Neuronal stem cell (in vitro differentiated cells): ENCODE measurements around the gene SLC16A12.
A peak's percentile ranks its signal among the peaks of the same experiment; 100 is the strongest.

ENCODE experiments used
- DNase-seq: peaks from one replicate; pipeline ENCODE4 v3.0.0-alpha.2; 2013; ENCODE audit warnings: low spot score
- H2AFZ ChIP-seq: one replicate; pipeline ENCODE4 v1.6.1; 2013; ENCODE audit warnings: mild to moderate bottlenecking, low read length, inconsistent platforms
- H2AK5ac ChIP-seq: 2 replicates; pipeline ENCODE4 v1.6.1; 2013; ENCODE audit warnings: low read depth, mild to moderate bottlenecking, inconsistent platforms, low read length, moderate library complexity, mixed read lengths
- H2BK120ac ChIP-seq: 2 replicates; pipeline ENCODE4 v1.6.1; 2013; ENCODE audit warnings: low read depth, mild to moderate bottlenecking, inconsistent platforms, low read length, moderate library complexity, mixed read lengths
- H2BK12ac ChIP-seq: one replicate; pipeline ENCODE4 v1.6.1; 2013; ENCODE audit warnings: low read length, inconsistent platforms
- H2BK15ac ChIP-seq: 2 replicates; pipeline ENCODE4 v1.6.1; 2013; ENCODE audit warnings: mild to moderate bottlenecking, low read length, inconsistent platforms, mixed read lengths
- H2BK5ac ChIP-seq: one replicate; pipeline ENCODE4 v1.6.1; 2013; ENCODE audit warnings: inconsistent platforms, mild to moderate bottlenecking, low read length, moderate library complexity
- H3K14ac ChIP-seq: one replicate; pipeline ENCODE4 v1.6.1; 2013; ENCODE audit warnings: low read length, inconsistent platforms
- H3K18ac ChIP-seq: 2 replicates; pipeline ENCODE4 v1.6.1; 2013; ENCODE audit warnings: low read length, inconsistent platforms
- H3K23ac ChIP-seq: 2 replicates; pipeline ENCODE4 v1.6.1; 2013; ENCODE audit warnings: low read depth, mild to moderate bottlenecking, mixed read lengths, low read length, inconsistent platforms; ENCODE audit not compliant: poor library complexity
- H3K27ac ChIP-seq: replicated peaks from 3 replicates; pipeline ENCODE4 v1.5.1; 2013; ENCODE audit warnings: low read length, inconsistent platforms
- H3K27me3 ChIP-seq, 3 experiments: 2 replicates each; pipeline ENCODE4 v1.6.1; 2013; ENCODE audit warnings: low read length in 3 of 3, mild to moderate bottlenecking in 2 of 3, inconsistent platforms in 1 of 3, low read depth in 1 of 3, mixed read lengths in 1 of 3, moderate library complexity in 1 of 3; ENCODE audit not compliant: control insufficient read depth in 3 of 3, insufficient read depth in 3 of 3
- H3K36me3 ChIP-seq, 2 donors: replicated peaks in 1 of 2; 2 replicates each; pipeline ENCODE4 v1.6.1; 2013; ENCODE audit warnings: low read length in 2 of 2; ENCODE audit not compliant: control insufficient read depth in 2 of 2, insufficient read depth in 2 of 2
- H3K4ac ChIP-seq: 2 replicates; pipeline ENCODE4 v1.6.1; 2013; ENCODE audit warnings: inconsistent platforms, mild to moderate bottlenecking, low read length, moderate library complexity
- H3K4me1 ChIP-seq, 2 donors: 1 replicate in 1 of 2; 2 replicates in 1 of 2; pipeline ENCODE4 v1.6.1; 2013; ENCODE audit warnings: low read length in 2 of 2, low read depth in 1 of 2; ENCODE audit not compliant: control insufficient read depth in 2 of 2, insufficient read depth in 1 of 2
- H3K4me2 ChIP-seq: one replicate; pipeline ENCODE4 v1.6.1; 2013; ENCODE audit warnings: mild to moderate bottlenecking, low read length, inconsistent platforms; ENCODE audit not compliant: insufficient read depth, poor library complexity, severe bottlenecking
- H3K4me3 ChIP-seq, 2 donors: 2 replicates each; pipeline ENCODE4 v1.5.1; 2013; ENCODE audit warnings: low read length in 2 of 2, mild to moderate bottlenecking in 2 of 2, inconsistent platforms in 1 of 2, moderate library complexity in 1 of 2
- H3K79me1 ChIP-seq: one replicate; pipeline ENCODE4 v1.6.1; 2013; ENCODE audit warnings: low read depth, mild to moderate bottlenecking, inconsistent platforms, low read length, moderate library complexity
- H3K9ac ChIP-seq: one replicate; pipeline ENCODE4 v1.6.1; 2013; ENCODE audit warnings: mild to moderate bottlenecking, low read depth, low read length, inconsistent platforms; ENCODE audit not compliant: poor library complexity
- H3K9me3 ChIP-seq, 2 donors: replicated peaks in 1 of 2; 2 replicates each; pipeline versions ENCODE3 to v1.6.1; 2013; ENCODE audit warnings: low read length in 2 of 2, mild to moderate bottlenecking in 2 of 2, inconsistent platforms in 1 of 2, low read depth in 1 of 2, mixed read lengths in 1 of 2, moderate library complexity in 1 of 2; ENCODE audit not compliant: control insufficient read depth in 2 of 2, insufficient read depth in 1 of 2
- H4K8ac ChIP-seq: one replicate; pipeline ENCODE4 v1.6.1; 2013; ENCODE audit warnings: low read depth, mild to moderate bottlenecking, inconsistent platforms, low read length, moderate library complexity
- H4K91ac ChIP-seq: one replicate; pipeline ENCODE4 v1.6.1; 2013; ENCODE audit warnings: low read length, low read depth, mild to moderate bottlenecking, inconsistent platforms; ENCODE audit not compliant: poor library complexity
- WGBS, 2 donors: extraction: QIAGEN DNeasy Blood & Tissue Kit; methylation state at CpG; one replicate each; pipeline ENCODE4 v1.1.7; 2013; ENCODE audit warnings: missing lambda C conversion rate in 2 of 2, mixed read lengths in 1 of 2; ENCODE audit not compliant: insufficient read length in 2 of 2, insufficient replicate concordance in 1 of 2; ENCODE audit errors: extremely low coverage in 2 of 2; 5-methylcytosine and 5-hydroxymethylcytosine counted together

The SLC16A12 gene

DNA sequence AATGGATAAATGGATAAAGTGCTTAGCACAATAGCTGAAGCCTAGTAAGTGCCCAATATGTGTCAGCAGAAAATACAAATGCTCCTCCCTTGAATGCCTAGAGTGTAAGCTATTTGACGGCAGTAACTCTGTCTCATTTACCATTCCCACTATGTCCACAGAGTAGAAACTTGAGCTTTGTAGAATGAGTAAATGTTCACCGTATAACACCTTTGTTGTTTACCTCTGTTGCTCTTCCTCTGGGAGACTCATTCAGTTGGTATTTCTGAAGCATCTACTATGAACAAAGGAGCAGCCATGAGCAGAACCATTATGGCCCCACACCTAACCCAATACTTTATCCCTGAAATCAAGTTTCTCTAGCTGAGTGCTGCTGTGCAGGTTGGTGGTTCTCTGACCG lies 8.4 kb upstream of the SLC16A12 start:
- H3K27ac ChIP-seq = no peak overlapping the region
- H2BK15ac ChIP-seq = no peak overlapping the region
- H4K8ac ChIP-seq = no peak overlapping the region
- H3K4me3 ChIP-seq = no peak overlapping the region
- no peak overlapping the region for H4K91ac ChIP-seq
- peaks cover 0 to under 1% (median 0%) of the 10 kb centered on the region in 3 experiments for H3K27me3 ChIP-seq
- H2AFZ ChIP-seq = no peak overlapping the region
- DNase-seq = no peak
- no peak overlapping the region for H3K9ac ChIP-seq
- peaks cover 0 to 2% of the 10 kb centered on the region in 2 donors for H3K9me3 ChIP-seq
- no CpG with 5 or more reads among the region's 3 CpGs for WGBS, 2 donors
- no peaks in the 10 kb centered on the region for H3K36me3 ChIP-seq
- no peak overlapping the region for H2AK5ac ChIP-seq
- no peak overlapping the region for H2BK120ac ChIP-seq
- no peak overlapping the region for H3K23ac ChIP-seq
- peaks cover 0 to 2% of the 10 kb centered on the region in 2 donors for H3K4me1 ChIP-seq
- no peak overlapping the region for H3K4ac ChIP-seq
- H3K79me1 ChIP-seq = no peaks in the 10 kb centered on the region
- H2BK12ac ChIP-seq = no peak overlapping the region
- H3K4me2 ChIP-seq = no peak overlapping the region
- H2BK5ac ChIP-seq = no peak overlapping the region
- no peak overlapping the region for H3K18ac ChIP-seq
- H3K14ac ChIP-seq = no peak overlapping the region

DNA sequence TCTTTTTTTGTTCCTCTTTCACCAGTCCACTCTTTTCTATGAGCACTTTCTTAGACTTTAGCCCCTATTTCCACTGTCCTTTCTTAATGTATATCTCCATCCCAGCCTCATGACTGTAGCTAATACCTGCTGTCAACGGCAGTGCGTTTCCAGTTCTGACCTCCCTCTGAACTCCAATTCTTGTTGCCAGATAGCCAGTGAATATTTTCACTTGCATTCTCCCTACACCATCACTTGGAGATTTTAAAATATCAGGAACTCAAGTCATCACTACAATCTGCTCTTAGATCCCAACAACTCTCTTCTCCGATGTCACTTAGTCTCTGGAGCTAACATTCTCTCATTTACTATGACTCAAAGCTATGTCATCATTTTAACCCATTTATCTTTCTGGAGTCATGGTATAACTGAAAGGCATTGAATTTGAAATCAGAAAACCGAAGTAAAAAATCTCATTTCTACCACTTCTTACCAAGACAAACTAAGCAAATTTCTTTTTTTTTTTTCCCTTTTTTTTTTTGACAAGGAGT lies 5.1 kb upstream of the SLC16A12 start:
- Histone ChIP-seq H2BK120ac (no peak overlapping the region), H2BK15ac (no peak overlapping the region), H3K4me2 (no peak overlapping the region), H3K4ac (no peak overlapping the region), H3K9me3 (peaks cover 0 to 2% of the 10 kb centered on the region in 2 donors), H2AK5ac (no peak overlapping the region), H3K4me1 (peaks cover 2 to 7% of the 10 kb centered on the region in 2 donors), H3K23ac (no peak overlapping the region), H2AFZ (no peak overlapping the region), H2BK12ac (no peak overlapping the region), H3K18ac (no peak overlapping the region), H3K36me3 (no peaks in the 10 kb centered on the region), H2BK5ac (no peak overlapping the region), H3K4me3 (no peak overlapping the region), H4K8ac (no peak overlapping the region), H4K91ac (no peak overlapping the region), H3K14ac (no peak overlapping the region), H3K27me3 (peaks cover 0 to 15% (median 8%) of the 10 kb centered on the region in 3 experiments), H3K27ac (no peak overlapping the region), H3K79me1 (no peaks in the 10 kb centered on the region), H3K9ac (no peak overlapping the region)
- no peak for DNase-seq
- no CpG with 5 or more reads among the region's 4 CpGs for WGBS, 2 donors

DNA sequence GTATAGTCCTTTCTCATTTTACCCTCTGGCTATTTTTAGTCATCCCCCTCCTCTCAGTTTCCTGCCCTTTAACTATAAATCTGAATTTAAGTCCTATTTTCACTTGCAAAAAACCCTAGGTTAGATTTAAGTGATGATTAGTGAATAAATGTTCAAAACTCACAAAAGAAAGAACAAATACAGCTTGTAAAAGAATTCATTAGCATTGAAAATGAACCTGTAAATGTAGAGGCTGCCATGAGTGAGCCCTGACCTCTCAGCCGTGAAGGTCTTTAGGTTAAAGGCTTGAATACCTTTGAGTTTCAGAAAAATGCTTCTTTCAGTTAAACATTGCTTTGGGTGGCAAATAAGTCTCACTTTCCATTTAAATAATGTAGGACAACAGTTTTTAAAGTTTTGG lies 2.0 kb upstream of the SLC16A12 start:
- no peak for DNase-seq
- no CpG with 5 or more reads among the region's 1 CpG for WGBS, 2 donors
- Histone ChIP-seq H3K79me1 (no peaks in the 10 kb centered on the region), H3K27me3 (peaks cover 13 to 45% (median 24%) of the 10 kb centered on the region in 3 experiments), H3K36me3 (no peaks in the 10 kb centered on the region), H2BK120ac (no peak overlapping the region), H4K91ac (no peak overlapping the region), H3K14ac (no peak overlapping the region), H2BK15ac (no peak overlapping the region), H3K9ac (no peak overlapping the region), H2BK5ac (no peak overlapping the region), H3K4me2 (no peak overlapping the region), H3K18ac (no peak overlapping the region), H4K8ac (no peak overlapping the region), H3K4me1 (peaks cover 4 to 9% of the 10 kb centered on the region in 2 donors), H3K9me3 (no peaks in the 10 kb centered on the region), H3K4ac (no peak overlapping the region), H3K4me3 (no peak overlapping the region), H2BK12ac (no peak overlapping the region), H2AK5ac (no peak overlapping the region), H2AFZ (no peak overlapping the region), H3K27ac (no peak overlapping the region), H3K23ac (no peak overlapping the region)

DNA sequence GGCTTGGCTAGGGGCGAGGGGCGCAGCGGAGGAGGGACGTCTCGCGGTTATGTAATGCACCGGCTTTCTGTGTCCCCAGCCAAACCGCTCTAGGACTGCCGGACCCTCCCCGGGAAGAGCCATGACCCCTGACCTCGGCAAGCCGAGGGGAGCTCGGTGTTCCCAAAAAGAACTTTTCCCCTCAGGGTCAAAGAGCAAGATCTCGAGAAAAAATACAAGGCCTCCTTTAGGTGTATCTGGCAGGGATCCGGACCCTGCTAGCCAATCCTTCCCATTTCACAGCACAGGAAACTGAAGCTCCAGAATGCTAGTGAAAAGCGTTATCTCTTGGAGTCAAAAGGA lies 590 bp upstream of the SLC16A12 start:
- Histone ChIP-seq H3K4me2 (peak overlapping the region; percentile 87), H2BK5ac (no peak overlapping the region), H3K27ac (no peak overlapping the region), H2BK120ac (no peak overlapping the region), H3K4me1 (peaks cover 4 to 9% of the 10 kb centered on the region in 2 donors), H3K4me3 (peak overlapping the region in 1 of 2 donors; percentile 77), H3K9ac (no peak overlapping the region), H3K18ac (peak overlapping the region; percentile 24), H3K27me3 (peaks cover 13 to 59% (median 24%) of the 10 kb centered on the region in 3 experiments), H4K8ac (no peak overlapping the region), H4K91ac (no peak overlapping the region), H3K14ac (no peak overlapping the region), H2BK12ac (no peak overlapping the region), H3K79me1 (no peaks in the 10 kb centered on the region), H2BK15ac (no peak overlapping the region), H3K4ac (no peak overlapping the region), H3K9me3 (no peaks in the 10 kb centered on the region), H3K23ac (no peak overlapping the region), H2AFZ (peak overlapping the region; percentile 87), H3K36me3 (no peaks in the 10 kb centered on the region), H2AK5ac (no peak overlapping the region)
- no CpG with 5 or more reads among the region's 16 CpGs for WGBS, 2 donors
- no peak for DNase-seq
